Left colon (tissue), 2 donors: ENCODE results near the gene DYSF. TPM values are rescaled to one million over a fixed set of nuclear protein-coding genes. Genes with fewer than 3 reads are reported as not detected.

Experiments
- ATAC-seq: fragments of 200-7000 bp; cut with Tn5 transposase; one replicate; pipeline ENCODE4 v1.9.1; 2020; ENCODE audit warnings: mild to moderate bottlenecking, moderate library complexity
- DNase-seq, 2 donors: peaks; one replicate each; pipeline ENCODE4 v3.0.0-alpha.2; 2020
- intact Hi-C, 2 donors: fragments of 100-400 bp; cut with DNase I in 1 of 2; cut with micrococcal nuclease in 1 of 2; formaldehyde crosslinking; loops; one replicate each; pipeline versions ENCODE4 v1.11.2 to v1.14.0; 2022; cut with DNase I, micrococcal nuclease
- total RNA-seq, 2 donors: library from RNA; stranded (reverse); fragmentation: NEBNext Ultra II Directional; extraction: Animal tissue kit (Norgen Biotek cat#: 25700); gene quantifications; one replicate each; pipeline ENCODE4 v1.2.1, GENCODE V29; 2021
- donor health status: DM: no; HTN: no; CAD: no.
- donor health status: DM: yes; HTN: yes; CAD: no.

The DYSF gene
- total RNA-seq, 2 donors from 2014 or later: 2.4 to 5.0 TPM

- DNase-seq (no peak), ATAC-seq (no peak)
- intact Hi-C loops: no loop called here
These were observed 1.8 kb downstream of the DYSF start for GRCh38 chr2:71455011-71455740.

DNA sequence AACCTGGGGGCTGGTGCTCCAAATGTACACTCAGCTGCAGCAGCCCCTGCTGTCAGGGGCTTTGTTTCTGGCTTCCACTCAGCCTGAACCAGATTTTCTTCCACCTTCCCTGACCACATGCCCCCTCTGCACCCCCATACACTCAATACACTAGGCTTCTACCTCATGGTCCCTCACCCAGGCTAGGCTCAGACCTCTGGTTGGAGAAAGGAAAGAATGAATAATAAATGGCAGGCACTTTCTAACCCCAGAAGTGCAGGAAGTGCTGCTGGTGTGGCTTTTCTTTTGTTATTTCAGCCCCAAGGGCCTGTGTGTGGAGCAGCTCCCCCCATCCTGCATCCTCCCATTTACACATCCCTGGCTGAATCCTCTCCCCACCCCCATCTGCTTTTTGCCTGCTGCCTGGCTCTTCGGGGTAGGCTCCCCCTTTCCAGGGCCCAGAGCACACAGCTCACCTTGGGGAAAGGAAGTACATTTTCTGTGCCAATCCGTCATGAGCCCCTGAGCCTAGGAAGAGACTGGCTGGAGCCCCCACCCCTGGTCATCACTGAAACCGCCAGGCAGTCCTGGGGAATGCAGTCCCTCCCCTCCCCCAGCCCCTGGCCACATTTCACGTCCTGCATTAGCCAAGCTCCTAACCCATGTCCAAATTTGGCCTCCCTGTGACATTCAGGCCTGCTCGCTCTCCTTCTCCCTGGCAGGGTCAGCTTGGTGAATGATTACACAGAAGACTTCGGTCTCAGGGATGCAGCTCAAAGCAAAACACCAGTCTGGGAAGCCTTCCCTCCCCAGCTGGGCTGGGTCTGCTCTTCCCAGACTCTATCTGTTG lies 2.6 kb downstream of the DYSF start:
- intact Hi-C loops: no loop called here
- DNase-seq: peak; percentile 18 to 44
- ATAC-seq: no peak

- intact Hi-C loops: no loop called here
- DNase-seq: no peak
These were observed 3.3 kb downstream of the DYSF start for GRCh38 chr2:71456617-71457016.

GRCh38 chr2:71457123-71457915 lies 4.0 kb downstream of the DYSF start:
- intact Hi-C loops: no loop called here
- no peak for DNase-seq
- ATAC-seq: no peak

More at GRCh38 chr2:71456617-71457016, 3.3 kb downstream of the DYSF start:
- ATAC-seq: no peak

- DNase-seq: no peak
- intact Hi-C loops: no loop called here
- no peak for ATAC-seq
These were observed 4.6 kb downstream of the DYSF start for GRCh38 chr2:71457923-71458322.

GRCh38 chr2:71458413-71459083 lies 5.2 kb downstream of the DYSF start:
- no peak for ATAC-seq
- no peak for DNase-seq
- intact Hi-C loops: no loop called here

DNA sequence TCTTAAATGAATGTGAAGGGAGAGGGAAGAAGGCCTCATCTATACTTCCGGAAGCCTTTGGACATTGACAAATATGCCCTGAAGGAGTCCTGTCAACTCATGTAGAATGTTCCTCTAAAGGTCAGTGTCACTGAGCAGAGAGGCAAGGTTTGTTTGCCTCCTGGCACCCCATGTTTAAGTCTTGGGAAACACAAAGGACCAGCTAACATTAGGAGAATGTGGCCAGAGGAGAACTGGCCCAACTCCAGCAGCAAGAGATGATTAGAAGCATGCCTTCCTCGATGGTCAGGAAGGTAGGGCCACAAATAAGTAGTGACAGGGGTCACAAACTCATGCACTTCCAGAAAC lies 5.7 kb downstream of the DYSF start:
- ATAC-seq: no peak
- DNase-seq: no peak
- intact Hi-C loops: no loop called here

DNA sequence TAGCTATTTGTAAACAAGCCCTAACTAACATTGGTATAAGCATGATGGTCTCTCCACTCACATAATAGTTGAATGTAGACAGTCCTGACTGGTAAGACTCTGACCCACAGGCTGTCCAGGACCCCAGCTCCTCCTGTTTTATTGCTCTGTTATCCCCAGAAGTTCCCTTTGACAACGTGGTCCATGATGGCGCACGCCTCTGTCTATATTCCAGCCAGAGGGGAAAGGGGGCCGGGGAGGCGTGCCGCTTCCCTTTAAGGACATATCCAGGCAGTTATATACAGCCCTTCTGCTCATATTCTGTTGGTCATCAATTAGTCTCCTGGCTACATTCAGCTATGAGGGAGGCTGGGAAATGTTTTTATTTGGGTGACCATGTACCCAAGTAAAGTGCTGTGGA lies 6.7 kb downstream of the DYSF start:
- ATAC-seq: no peak
- intact Hi-C loops: no loop called here
- DNase-seq: no peak

DNA sequence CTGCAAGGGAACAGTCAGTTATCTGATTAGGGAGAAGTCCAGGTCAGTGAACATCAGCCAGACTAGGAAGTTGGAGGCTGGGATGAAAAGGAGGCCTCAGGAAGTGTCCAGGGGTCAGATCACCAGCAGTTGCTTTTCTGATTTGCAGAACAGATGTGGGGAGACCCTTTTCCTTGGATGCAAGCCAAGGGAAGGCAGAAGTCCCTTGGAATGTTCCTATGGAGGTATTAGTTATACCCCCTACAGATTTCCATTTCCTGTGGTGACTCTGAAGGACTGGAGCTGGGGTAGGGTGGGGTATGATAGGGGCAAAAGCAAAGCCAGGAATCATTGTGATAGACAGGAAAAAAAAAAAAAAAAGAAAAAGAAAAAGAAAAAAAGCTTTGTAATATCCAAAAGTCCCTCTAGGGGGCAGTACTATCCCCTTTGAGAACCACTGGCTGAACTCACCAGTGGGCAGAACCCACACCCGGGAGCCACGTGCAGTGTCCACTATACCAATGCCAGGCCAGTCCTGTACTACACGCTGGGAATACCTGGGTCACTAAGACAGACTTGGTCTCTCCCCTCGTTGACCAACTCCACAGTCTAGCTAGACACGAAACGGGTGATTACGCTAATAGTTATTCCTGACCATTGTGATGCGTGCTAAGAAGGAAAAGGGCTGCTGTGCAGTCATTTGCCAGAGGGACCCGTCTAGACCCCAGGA lies 7.4 kb downstream of the DYSF start:
- DNase-seq (no peak), ATAC-seq (no peak)
- intact Hi-C loops: no loop called here

DNA sequence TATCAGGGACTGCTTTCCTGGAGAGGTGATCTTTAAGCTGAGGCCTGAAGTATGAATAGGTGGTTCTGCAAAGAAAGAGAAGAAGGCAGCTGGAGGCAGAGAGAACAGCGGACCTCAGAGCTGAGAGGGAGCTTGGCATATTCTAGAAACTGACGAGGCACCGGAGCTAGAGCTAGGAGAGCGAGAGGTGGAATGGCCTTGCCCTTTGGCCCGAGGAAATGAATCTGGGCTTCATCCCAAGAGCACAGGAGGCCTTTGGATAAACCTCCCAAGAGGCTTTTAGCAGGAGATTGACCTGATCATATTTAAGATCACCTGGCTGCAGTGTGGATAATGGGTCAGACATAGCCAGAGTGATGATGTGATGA lies 7.9 kb downstream of the DYSF start:
- intact Hi-C loops: no loop called here
- ATAC-seq (no peak), DNase-seq (no peak)

GRCh38 chr2:71462056-71462605 lies 8.8 kb downstream of the DYSF start:
- intact Hi-C loops: no loop called here
- no peak for DNase-seq
- no peak for ATAC-seq

DNA sequence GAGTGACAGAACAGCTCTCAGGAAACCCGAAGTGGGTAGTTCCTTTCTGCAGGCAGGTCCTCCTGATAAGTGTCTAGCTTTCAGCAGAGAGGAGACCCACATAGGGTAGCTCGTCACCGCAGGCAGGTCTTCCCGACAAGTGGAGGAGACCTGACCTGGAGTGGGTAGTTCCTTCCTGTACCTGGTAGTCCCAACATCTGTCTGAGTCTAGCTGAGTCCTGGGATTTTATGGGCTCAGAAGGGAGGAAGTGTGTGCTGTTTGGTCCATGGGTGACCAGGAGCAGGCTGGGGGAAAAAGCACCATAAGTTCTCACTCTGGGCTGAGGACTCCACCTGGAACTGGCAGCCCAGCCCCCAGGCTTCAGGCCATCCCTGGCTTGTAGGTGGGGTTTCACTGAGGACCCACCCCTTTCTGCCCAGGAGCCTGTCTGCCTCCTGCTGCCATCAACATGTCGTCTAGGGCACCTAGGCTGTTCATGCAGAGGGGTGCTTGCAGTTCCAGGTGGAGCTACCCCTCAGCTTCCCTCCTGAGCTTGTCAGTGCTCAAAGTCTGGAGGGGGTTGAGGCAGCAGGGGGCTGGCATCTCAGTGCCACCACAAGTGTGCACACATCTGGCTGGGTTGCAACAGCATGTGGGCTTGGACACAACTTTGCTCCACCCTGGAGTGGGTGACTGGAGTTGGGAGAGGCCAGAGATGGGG lies 9.4 kb downstream of the DYSF start:
- DNase-seq (no peak), ATAC-seq (no peak)
- intact Hi-C loops: no loop called here

DNA sequence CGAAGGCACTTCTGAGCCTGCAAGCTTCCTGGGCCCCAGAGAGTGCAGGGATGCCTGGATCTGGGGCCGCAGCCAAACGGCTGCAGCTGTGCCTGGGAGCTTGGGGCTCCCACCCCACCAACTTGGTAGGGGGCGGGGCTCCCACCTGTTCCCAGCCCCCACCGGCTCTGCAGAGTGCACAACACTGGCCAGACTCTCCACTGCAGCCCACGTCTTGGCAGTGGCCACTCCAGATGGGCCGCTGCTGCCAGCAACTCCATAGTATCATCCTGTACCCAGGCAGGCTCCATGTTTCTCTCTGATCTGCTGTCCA lies 9.9 kb downstream of the DYSF start:
- intact Hi-C loops: no loop called here
- no peak for DNase-seq
- no peak for ATAC-seq

- intact Hi-C loops: no loop called here
- DNase-seq (no peak), ATAC-seq (no peak)
These were observed 11.0 kb downstream of the DYSF start for GRCh38 chr2:71464389-71464788.

- intact Hi-C loops: no loop called here
- ATAC-seq: no peak
- DNase-seq: no peak
These were observed 12.0 kb downstream of the DYSF start for GRCh38 chr2:71465356-71465755.

- no peak for DNase-seq
- ATAC-seq: no peak
- intact Hi-C loops: no loop called here
These were observed 12.6 kb downstream of the DYSF start for GRCh38 chr2:71465961-71466300.

DNA sequence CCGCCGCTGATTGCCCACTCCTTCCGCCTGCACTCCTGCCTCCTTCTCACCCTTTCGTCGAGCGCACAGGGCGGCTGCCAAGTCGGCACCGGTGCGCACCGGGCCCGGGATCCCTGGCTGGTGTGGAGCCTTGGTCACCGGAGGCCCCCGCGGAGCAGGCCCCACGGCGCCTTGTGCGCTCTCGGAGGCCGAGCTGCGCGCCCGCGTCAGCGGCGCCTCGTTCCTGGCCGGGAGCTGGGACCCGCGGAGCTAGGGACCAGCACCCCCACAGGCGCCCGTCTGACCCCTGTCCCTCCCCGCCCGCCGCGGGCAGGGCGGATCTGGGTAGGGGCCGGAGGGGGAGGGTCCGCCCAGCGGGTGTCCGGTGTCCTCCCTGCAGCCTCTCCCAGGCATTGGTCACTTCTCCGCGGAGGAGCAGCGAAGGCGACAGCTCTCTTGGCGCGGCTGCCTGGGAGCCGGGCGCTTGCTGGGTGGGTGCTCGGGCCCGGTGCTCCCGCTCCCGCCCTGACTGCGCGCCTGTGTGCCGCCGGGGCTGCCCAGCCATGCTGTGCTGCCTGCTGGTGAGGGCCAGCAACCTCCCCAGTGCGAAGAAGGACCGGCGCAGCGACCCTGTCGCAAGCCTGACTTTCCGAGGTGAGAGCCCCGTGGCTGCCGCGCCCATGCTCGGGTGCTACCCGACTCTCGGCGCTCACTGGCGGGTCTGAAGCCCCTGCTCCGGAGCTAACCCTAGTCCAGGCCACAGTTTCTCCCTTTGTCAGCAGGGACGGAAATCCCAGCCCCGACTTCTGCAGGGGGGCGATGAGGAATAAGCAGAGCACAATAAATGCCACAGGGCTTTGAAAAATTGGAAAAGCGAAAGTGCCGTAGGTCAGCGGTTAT lies 13.2 kb downstream of the DYSF start:
- ATAC-seq (peak; percentile 34), DNase-seq (peak in 1 of 2 donors; percentile 14)
- intact Hi-C loops: no loop called here
